Thyroid gland (tissue), 4 donors: ENCODE results near the gene MTCP1.
A peak's percentile ranks its signal among the peaks of the same experiment; 100 is the strongest.

Source experiments
- POLR2A ChIP-seq, 2 donors: fragments of 450-650 bp; IDR thresholded peaks; one replicate each; pipeline ENCODE4 v1.6.1; 2017; ENCODE audit warnings: antibody characterized with exemption in 2 of 2, mild to moderate bottlenecking in 2 of 2, moderate library complexity in 1 of 2
- TF ChIP-seq, protein P1 (sequence below), 6 experiments: fragments of 200-600 bp in 3 of 6; fragments of 450-650 bp in 3 of 6; sonication (generic) in 3 of 6; IDR thresholded peaks; one replicate each; pipeline ENCODE4 v1.5.1; 2016 to 2019; ENCODE audit warnings: antibody characterized with exemption in 6 of 6, mild to moderate bottlenecking in 2 of 6, inconsistent platforms in 1 of 6, moderate library complexity in 1 of 6

DNA sequence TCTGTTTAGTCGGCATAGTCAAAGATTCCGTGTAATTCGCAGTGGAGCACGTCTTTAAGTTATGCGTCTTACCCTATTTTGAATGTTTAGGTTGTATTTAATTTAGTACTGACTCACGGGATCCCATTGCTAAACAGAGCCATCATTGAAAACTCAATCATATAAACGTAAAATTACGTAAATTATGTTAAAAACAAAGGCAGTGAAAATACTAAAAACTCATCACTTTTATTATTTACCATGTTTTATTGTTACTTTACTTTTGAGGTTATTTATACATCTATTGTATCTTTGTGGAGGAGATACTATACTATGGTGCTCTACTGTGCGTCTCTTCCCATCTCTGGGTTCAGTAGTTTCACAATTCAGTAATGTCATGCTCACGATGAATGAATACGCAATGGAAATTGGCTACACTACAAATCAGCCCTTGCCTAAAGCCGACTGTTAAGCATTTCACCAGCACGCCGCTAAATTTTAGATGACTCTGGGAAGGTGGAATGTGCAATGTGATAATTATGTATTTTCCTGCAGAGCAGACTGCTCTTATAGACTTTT, 43.3 kb downstream of the MTCP1 start:
- TF ChIP-seq, protein P1, sequence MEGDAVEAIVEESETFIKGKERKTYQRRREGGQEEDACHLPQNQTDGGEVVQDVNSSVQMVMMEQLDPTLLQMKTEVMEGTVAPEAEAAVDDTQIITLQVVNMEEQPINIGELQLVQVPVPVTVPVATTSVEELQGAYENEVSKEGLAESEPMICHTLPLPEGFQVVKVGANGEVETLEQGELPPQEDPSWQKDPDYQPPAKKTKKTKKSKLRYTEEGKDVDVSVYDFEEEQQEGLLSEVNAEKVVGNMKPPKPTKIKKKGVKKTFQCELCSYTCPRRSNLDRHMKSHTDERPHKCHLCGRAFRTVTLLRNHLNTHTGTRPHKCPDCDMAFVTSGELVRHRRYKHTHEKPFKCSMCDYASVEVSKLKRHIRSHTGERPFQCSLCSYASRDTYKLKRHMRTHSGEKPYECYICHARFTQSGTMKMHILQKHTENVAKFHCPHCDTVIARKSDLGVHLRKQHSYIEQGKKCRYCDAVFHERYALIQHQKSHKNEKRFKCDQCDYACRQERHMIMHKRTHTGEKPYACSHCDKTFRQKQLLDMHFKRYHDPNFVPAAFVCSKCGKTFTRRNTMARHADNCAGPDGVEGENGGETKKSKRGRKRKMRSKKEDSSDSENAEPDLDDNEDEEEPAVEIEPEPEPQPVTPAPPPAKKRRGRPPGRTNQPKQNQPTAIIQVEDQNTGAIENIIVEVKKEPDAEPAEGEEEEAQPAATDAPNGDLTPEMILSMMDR (IDR thresholded peaks at IDR 0.05), result no peak
- peak in 1 of 2 donors; percentile 59 for TF ChIP-seq POLR2A (IDR thresholded peaks at IDR 0.05)
